Spleen (tissue), 11 donors: ENCODE measurements around the gene SHBG. TPM values are rescaled to one million over a fixed set of nuclear protein-coding genes. Genes with fewer than 3 reads are reported as not detected.

Source experiments
- DNase-seq: peaks from one replicate; pipeline ENCODE4 v3.0.0-alpha.2; 2020
- H3K27ac ChIP-seq, 8 donors: fragments of 200-600 bp; sonication (generic) in 7 of 8; 1 replicate in 4 of 8; 2 replicates in 4 of 8; pipeline versions ENCODE4 v1.5.0 to v1.8.0; 2016 to 2021; ENCODE audit warnings: inconsistent platforms in 4 of 8, mild to moderate bottlenecking in 4 of 8, moderate library complexity in 1 of 8
- H3K27me3 ChIP-seq, 7 donors: fragments of 200-600 bp; sonication (generic) in 6 of 7; replicated peaks in 1 of 7; 1 replicate in 4 of 7; 2 replicates in 3 of 7; pipeline versions ENCODE4 v1.5.0 to v1.8.0; 2016 to 2021; ENCODE audit warnings: inconsistent platforms in 3 of 7, mild to moderate bottlenecking in 1 of 7
- H3K36me3 ChIP-seq, 6 donors: fragments of 200-600 bp; sonication (generic) in 5 of 6; 1 replicate in 4 of 6; 2 replicates in 2 of 6; pipeline versions ENCODE4 v1.5.0 to v1.8.0; 2016 to 2021; ENCODE audit warnings: inconsistent platforms in 2 of 6
- H3K4me1 ChIP-seq, 6 donors: fragments of 200-600 bp; sonication (generic) in 5 of 6; 1 replicate in 3 of 6; 2 replicates in 3 of 6; pipeline versions ENCODE4 v1.5.0 to v1.8.0; 2016 to 2021; ENCODE audit warnings: inconsistent platforms in 3 of 6
- H3K4me3 ChIP-seq, 8 donors: fragments of 200-600 bp; sonication (generic) in 7 of 8; 1 replicate in 4 of 8; 2 replicates in 4 of 8; pipeline versions ENCODE4 v1.5.0 to v1.8.0; 2016 to 2021; ENCODE audit warnings: inconsistent platforms in 4 of 8, mild to moderate bottlenecking in 4 of 8, moderate library complexity in 2 of 8
- H3K9me3 ChIP-seq, 8 donors: fragments of 200-600 bp; sonication (generic) in 7 of 8; 1 replicate in 4 of 8; 2 replicates in 4 of 8; pipeline versions ENCODE4 v1.5.0 to v1.8.0; 2016 to 2021; ENCODE audit warnings: inconsistent platforms in 4 of 8
- POLR2A ChIP-seq, 3 donors: fragments of 450-650 bp; IDR thresholded peaks; one replicate each; pipeline ENCODE4 v1.5.1; 2017; ENCODE audit warnings: antibody characterized with exemption in 3 of 3, mild to moderate bottlenecking in 1 of 3
- POLR2AphosphoS5 ChIP-seq, 3 donors: sonication (generic); formaldehyde crosslinking; IDR thresholded peaks; one replicate each; pipeline ENCODE4 v1.5.1; 2017; ENCODE audit warnings: antibody characterized with exemption in 3 of 3
- WGBS, 5 donors: extraction: QIAGEN DNeasy Blood & Tissue Kit in 3 of 5; methylation state at CpG; one replicate each; pipeline versions ENCODE4 v1.1.5 to v1.1.7; 2013 to 2018; 5-methylcytosine and 5-hydroxymethylcytosine counted together
- intact Hi-C: fragments of 100-400 bp; cut with DNase I; formaldehyde crosslinking; loops from one replicate; pipeline ENCODE4 v1.15.0; 2023; ENCODE audit warnings: low total_unique reads
- polyA plus RNA-seq, 3 donors: library from polyadenylated mRNA; stranded (reverse); fragments of 200-250 nt; gene quantifications; one replicate each; pipeline ENCODE4 v1.2.1, GENCODE V29; 2013
- total RNA-seq, 7 donors: library from RNA; depleted of rRNA in 3 of 7; stranded (reverse); fragments of >200 nt in 3 of 7; fragmentation: NEBNext Ultra II Directional in 4 of 7; extraction: Animal tissue kit (Norgen Biotek cat#: 25700) in 4 of 7; gene quantifications; one replicate each; pipeline versions ENCODE4 v1.1.0 to v1.2.1, GENCODE V29; 2016 to 2021
- TF ChIP-seq, protein P1 (sequence below), 11 experiments: fragments of 200-600 bp in 7 of 11; fragments of 450-650 bp in 4 of 11; sonication (generic) in 4 of 11; IDR thresholded peaks in 8 of 11; conservative IDR thresholded peaks in 3 of 11; 1 replicate in 7 of 11; 2 replicates in 4 of 11; pipeline versions ENCODE4 v1.4.0 to v1.8.0; 2016 to 2021; ENCODE audit warnings: antibody characterized with exemption in 11 of 11, inconsistent platforms in 4 of 11, mild to moderate bottlenecking in 1 of 11
- donor health status: healthy with polysubstance abuse.
- donor health status: DM: no; HTN: no; CAD: no; lungs with moderate emphysema.
- donor health status: DM: no; HTN: no; CAD: no.
- donor health status: Bipolar disorder and iron deficiency.
- donor health status: healthy.
- donor health status: DM: no; HTN: no; CAD: no.
- donor health status: DM: yes; HTN: yes; CAD: no.

The SHBG gene
- total and polyA plus RNA-seq, 10 donors, result 0.27 to 1.9 (median 0.53) TPM; not detected in 2

DNA sequence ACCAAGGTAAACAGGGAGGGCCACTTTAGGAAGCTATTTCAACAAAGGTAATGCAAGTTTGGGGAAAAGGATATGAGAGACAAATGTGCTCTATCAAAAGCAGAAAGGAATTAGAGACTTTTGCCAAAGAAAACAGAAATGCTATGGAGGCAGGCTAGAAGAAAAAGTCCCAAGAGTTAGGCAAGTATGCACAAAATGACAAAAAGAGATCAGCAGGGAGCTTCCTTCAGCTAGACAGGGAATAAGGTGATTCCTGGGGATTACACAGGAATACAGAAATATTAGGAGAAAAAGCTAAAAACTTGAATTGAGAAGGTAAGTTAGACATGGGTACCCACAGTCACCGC lies 17.7 kb upstream of the SHBG start:
- TF ChIP-seq POLR2AphosphoS5 (IDR thresholded peaks at IDR 0.05) (no peak), POLR2A (IDR thresholded peaks at IDR 0.05) (no peak)
- TF ChIP-seq, protein P1, sequence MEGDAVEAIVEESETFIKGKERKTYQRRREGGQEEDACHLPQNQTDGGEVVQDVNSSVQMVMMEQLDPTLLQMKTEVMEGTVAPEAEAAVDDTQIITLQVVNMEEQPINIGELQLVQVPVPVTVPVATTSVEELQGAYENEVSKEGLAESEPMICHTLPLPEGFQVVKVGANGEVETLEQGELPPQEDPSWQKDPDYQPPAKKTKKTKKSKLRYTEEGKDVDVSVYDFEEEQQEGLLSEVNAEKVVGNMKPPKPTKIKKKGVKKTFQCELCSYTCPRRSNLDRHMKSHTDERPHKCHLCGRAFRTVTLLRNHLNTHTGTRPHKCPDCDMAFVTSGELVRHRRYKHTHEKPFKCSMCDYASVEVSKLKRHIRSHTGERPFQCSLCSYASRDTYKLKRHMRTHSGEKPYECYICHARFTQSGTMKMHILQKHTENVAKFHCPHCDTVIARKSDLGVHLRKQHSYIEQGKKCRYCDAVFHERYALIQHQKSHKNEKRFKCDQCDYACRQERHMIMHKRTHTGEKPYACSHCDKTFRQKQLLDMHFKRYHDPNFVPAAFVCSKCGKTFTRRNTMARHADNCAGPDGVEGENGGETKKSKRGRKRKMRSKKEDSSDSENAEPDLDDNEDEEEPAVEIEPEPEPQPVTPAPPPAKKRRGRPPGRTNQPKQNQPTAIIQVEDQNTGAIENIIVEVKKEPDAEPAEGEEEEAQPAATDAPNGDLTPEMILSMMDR (IDR thresholded peaks at IDR 0.05 in 8 of 11, conservative IDR thresholded peaks at IDR 0.05 in 3 of 11), result no peak
- Histone ChIP-seq H3K27ac (no peak overlapping the region), H3K27me3 (no peaks in the 10 kb centered on the region), H3K36me3 (peaks cover 0 to 31% (median 3%) of the 10 kb centered on the region in 6 donors), H3K9me3 (no peaks in the 10 kb centered on the region), H3K4me1 (peaks cover 21 to 66% (median 37%) of the 10 kb centered on the region in 6 donors), H3K4me3 (no peak overlapping the region)
- DNase-seq, result no peak
- WGBS, 5 donors, result 90 to 100% (median 94%) methylated on average over 1 of the region's 1 CpG
- intact Hi-C loops, result no loop called here

DNA sequence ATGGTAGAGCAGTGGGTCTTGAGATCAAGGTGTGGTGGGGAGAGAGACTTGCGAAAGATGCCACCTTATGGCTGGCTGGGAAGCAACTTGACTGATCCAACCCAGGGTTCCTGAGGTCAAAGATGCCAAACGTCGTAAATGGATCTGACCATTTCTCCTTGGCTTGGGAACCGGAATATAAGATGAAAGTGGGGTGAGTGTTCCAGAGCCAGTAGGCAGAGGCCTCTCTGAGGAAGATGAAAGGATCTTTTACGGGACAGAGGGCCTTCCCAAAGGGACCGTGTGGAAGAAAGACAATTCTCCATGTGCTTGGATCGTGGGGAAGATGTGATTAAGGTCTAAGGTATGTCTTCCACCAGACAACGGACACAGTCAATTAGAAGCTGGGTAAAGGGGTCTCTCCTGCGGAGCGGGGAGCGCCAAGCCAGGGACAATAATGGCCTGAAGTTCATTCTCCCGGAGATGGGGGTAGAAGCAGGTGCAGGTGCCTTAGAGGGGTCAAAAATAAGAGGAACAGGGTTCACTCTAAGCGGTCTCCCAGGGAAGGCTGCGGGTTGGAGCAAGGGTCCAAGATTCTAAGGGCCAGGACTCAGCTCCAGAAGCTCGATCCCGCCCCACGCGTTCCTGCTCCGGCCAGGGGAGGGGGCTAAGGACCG lies 16.0 kb upstream of the SHBG start:
- Histone ChIP-seq H3K36me3 (peaks cover 0 to 24% (median 3%) of the 10 kb centered on the region in 6 donors), H3K9me3 (no peaks in the 10 kb centered on the region), H3K27me3 (no peaks in the 10 kb centered on the region), H3K27ac (peak overlapping the region; percentile 87 to 99 (median 92)), H3K4me3 (peak overlapping the region; percentile 70 to 95 (median 75)), H3K4me1 (peaks cover 21 to 60% (median 37%) of the 10 kb centered on the region in 6 donors)
- TF ChIP-seq POLR2AphosphoS5 (IDR thresholded peaks at IDR 0.05) (no peak), POLR2A (IDR thresholded peaks at IDR 0.05) (no peak)
- TF ChIP-seq, protein P1 (IDR thresholded peaks at IDR 0.05 in 8 of 11, conservative IDR thresholded peaks at IDR 0.05 in 3 of 11), result no peak
- intact Hi-C loops, result no loop called here
- 11 to 20% (median 12%) methylated on average over 16 to 20 of the region's 20 CpGs for WGBS, 5 donors
- no peak for DNase-seq

DNA sequence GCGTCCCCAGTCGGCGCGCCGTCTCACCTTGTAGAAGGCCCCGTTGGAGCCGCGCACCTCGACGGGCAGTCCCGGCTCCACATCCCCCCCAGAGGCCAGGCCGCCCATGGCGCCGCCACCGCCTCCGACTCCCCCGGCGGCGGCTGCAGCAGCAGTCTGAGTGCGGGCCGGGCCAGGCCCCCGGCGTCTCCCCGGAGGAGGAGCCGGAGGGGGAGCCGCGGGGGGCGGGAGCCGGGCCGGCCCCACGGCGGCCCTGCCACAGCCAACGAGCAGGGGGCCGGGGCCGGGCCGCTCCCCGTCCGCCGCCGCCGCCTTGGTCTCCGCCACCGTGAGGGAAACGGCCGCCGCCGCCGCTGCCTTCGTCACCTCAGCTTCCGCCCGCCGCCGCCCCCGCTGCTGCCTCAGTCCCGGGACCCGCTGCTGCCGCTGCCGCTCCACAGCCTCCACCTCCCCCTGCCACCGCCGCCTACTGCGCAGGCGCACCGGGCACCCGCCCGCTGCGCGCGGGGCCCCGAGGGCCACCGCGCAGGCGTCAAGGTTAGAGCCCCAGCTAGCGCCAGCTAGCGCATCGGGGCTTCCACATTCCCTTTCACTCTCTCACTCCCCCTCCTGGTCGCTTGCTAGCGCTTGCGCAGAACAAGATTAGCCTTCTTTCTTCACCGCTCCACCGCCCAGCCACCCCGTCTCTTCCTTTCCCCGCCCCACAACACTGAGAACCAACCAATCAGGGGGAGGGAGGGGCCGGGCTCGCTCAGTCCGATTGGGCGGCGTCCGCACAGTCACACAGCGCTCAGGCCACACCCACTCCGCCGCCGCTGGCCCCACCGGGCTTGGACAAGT lies 15.3 kb upstream of the SHBG start, which contains the start of gene FXR2:
FXR2 (minus strand) TSS at position 473 of the 840 bp plus-strand sequence; CDS start at position 108, 365 bp downstream.
- intact Hi-C loops, result no loop called here
- Histone ChIP-seq H3K36me3 (peaks cover 0 to 19% (median 3%) of the 10 kb centered on the region in 6 donors), H3K4me3 (peak within 1 kb of the TSS; percentile 70 to 95 (median 75)), H3K4me1 (peaks cover 21 to 53% (median 37%) of the 10 kb centered on the region in 6 donors), H3K9me3 (no peaks in the 10 kb centered on the region), H3K27ac (peak within 1 kb of the TSS; percentile 87 to 99 (median 92)), H3K27me3 (no peaks in the 10 kb centered on the region)
- peak; percentile 99 for DNase-seq
- WGBS, 5 donors, result 0 to 1% (median 1%) methylated on average over 48 to 93 of the region's 93 CpGs
- TF ChIP-seq POLR2AphosphoS5 (IDR thresholded peaks at IDR 0.05), result peak; percentile 90 to 93 (median 91)
- peak in 2 of 3 donors; percentile 24 to 82 for TF ChIP-seq POLR2A (IDR thresholded peaks at IDR 0.05)
- TF ChIP-seq, protein P1 (IDR thresholded peaks at IDR 0.05 in 8 of 11, conservative IDR thresholded peaks at IDR 0.05 in 3 of 11), result peak; percentile 49 to 90 (median 79)
